Suprapubic skin (tissue), 4 donors: ENCODE results near the gene GALNT2. TPM values are rescaled to one million over a fixed set of nuclear protein-coding genes. Genes with fewer than 3 reads are reported as not detected.

Source experiments
- DNase-seq, 2 donors: peaks; one replicate each; pipeline ENCODE4 v3.0.0-alpha.2; 2019; ENCODE audit warnings: low spot score in 2 of 2
- H3K27ac ChIP-seq: fragments of 200-600 bp; sonication (generic); one replicate; pipeline ENCODE4 v1.5.1; 2019
- H3K27me3 ChIP-seq: fragments of 200-600 bp; sonication (generic); one replicate; pipeline ENCODE4 v1.5.1; 2019
- H3K36me3 ChIP-seq: fragments of 200-600 bp; sonication (generic); one replicate; pipeline ENCODE4 v1.5.1; 2019
- H3K4me1 ChIP-seq: fragments of 200-600 bp; sonication (generic); one replicate; pipeline ENCODE4 v1.5.1; 2019
- H3K4me3 ChIP-seq: fragments of 200-600 bp; sonication (generic); one replicate; pipeline ENCODE4 v1.5.1; 2019; ENCODE audit warnings: mild to moderate bottlenecking
- H3K9me3 ChIP-seq: fragments of 200-600 bp; sonication (generic); one replicate; pipeline ENCODE4 v1.5.1; 2019
- CTCF ChIP-seq, 2 donors: fragments of 200-600 bp in 1 of 2; fragments of 450-650 bp in 1 of 2; sonication (generic) in 1 of 2; IDR thresholded peaks; one replicate each; pipeline ENCODE4 v1.5.1; 2016 to 2019; ENCODE audit warnings: antibody characterized with exemption in 2 of 2, mild to moderate bottlenecking in 1 of 2, moderate library complexity in 1 of 2
- EP300 ChIP-seq: sonication (generic); formaldehyde crosslinking; IDR thresholded peaks from one replicate; pipeline ENCODE4 v1.6.1; 2017; ENCODE audit warnings: antibody characterized with exemption
- POLR2A ChIP-seq, 2 donors: fragments of 450-650 bp; IDR thresholded peaks; one replicate each; pipeline ENCODE4 v1.6.1; 2017; ENCODE audit warnings: antibody characterized with exemption in 2 of 2, mild to moderate bottlenecking in 2 of 2, moderate library complexity in 2 of 2
- POLR2AphosphoS5 ChIP-seq, 3 donors: sonication (generic); formaldehyde crosslinking; IDR thresholded peaks; one replicate each; pipeline ENCODE4 v1.6.1; 2017; ENCODE audit warnings: antibody characterized with exemption in 3 of 3
- WGBS: methylation state at CpG from one replicate; pipeline ENCODE4 v1.1.5; 2018; 5-methylcytosine and 5-hydroxymethylcytosine counted together
- total RNA-seq, 4 donors: library from RNA; depleted of rRNA; stranded (reverse); fragments of >200 nt; gene quantifications; one replicate each; pipeline ENCODE4 v1.1.0, GENCODE V29; 2016

GALNT2 gene
- total RNA-seq, 4 donors from 2014 or later: 24.1 to 40.2 (median 36.4) TPM

DNA sequence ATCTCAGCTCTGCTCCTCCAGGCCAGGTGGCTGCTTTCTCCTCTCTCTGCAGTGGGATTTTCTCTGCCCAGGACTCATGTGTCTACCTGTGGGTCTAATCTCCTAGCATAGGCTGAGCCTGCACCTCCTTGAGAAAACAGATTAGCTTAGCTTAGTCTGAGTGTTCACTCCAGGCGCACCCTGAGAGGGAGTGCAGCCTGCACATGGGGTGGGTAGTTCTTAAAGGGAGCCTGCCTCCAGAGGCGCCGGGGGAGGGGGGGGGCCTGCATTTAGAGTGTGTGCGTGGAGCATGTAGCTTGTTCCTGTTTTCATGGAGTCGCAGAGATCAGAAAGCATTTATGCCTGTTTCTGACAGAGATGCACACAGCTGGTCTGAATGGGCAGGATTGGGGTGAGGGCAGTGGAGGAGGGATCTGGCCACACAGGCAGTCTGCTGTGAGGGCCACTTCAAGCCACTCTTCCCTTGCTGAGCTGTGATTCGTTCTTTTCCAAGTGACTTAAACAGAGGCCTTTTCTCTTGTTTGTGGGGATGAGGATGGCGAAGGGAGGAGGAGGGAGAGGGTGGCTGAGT lies 45.2 kb downstream of the GALNT2 start:
- no peak for DNase-seq
- Histone ChIP-seq H3K27me3 (no peaks in the 10 kb centered on the region), H3K27ac (no peak overlapping the region), H3K9me3 (no peaks in the 10 kb centered on the region), H3K36me3 (no peaks in the 10 kb centered on the region), H3K4me3 (no peak overlapping the region), H3K4me1 (peaks cover 32% of the 10 kb centered on the region)
- TF ChIP-seq POLR2AphosphoS5 (IDR thresholded peaks at IDR 0.05): no peak
- no peak for TF ChIP-seq POLR2A (IDR thresholded peaks at IDR 0.05)
- no peak for TF ChIP-seq EP300
- no peak for TF ChIP-seq CTCF (IDR thresholded peaks at IDR 0.05)
- WGBS: 85% methylated on average over 7 of the region's 7 CpGs

GRCh38 chr1:230112782-230113181 lies 45.7 kb downstream of the GALNT2 start:
- Histone ChIP-seq H3K4me1 (peaks cover 32% of the 10 kb centered on the region), H3K4me3 (no peak overlapping the region), H3K9me3 (no peaks in the 10 kb centered on the region), H3K36me3 (no peaks in the 10 kb centered on the region), H3K27ac (no peak overlapping the region), H3K27me3 (no peaks in the 10 kb centered on the region)
- no peak for DNase-seq
- TF ChIP-seq CTCF (IDR thresholded peaks at IDR 0.05) (no peak), EP300 (no peak), POLR2AphosphoS5 (IDR thresholded peaks at IDR 0.05) (no peak), POLR2A (IDR thresholded peaks at IDR 0.05) (no peak)
- WGBS: 72% methylated on average over 5 of the region's 5 CpGs

DNA sequence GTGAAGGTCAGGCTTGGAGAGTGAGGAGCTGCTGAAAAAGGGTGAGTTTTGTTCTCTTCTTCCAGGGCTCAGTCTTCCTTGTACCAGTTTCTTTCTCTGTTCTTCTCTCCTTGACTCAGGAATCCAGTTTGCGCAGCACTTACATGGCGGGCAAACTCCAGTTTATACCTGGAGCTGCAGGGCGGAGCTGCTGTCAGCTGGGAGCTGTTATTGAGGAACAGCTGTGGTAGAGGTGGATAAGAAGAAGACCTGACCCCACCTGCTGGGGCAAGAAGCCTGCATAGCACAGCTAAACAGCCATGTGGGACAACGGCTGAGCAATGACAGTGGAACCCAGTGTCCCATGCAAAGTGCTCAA lies 46.2 kb downstream of the GALNT2 start:
- Histone ChIP-seq H3K9me3 (no peaks in the 10 kb centered on the region), H3K36me3 (no peaks in the 10 kb centered on the region), H3K4me3 (no peak overlapping the region), H3K27me3 (no peaks in the 10 kb centered on the region), H3K27ac (no peak overlapping the region), H3K4me1 (peaks cover 32% of the 10 kb centered on the region)
- DNase-seq: no peak
- no peak for TF ChIP-seq CTCF (IDR thresholded peaks at IDR 0.05)
- no peak for TF ChIP-seq POLR2A (IDR thresholded peaks at IDR 0.05)
- TF ChIP-seq EP300: no peak
- TF ChIP-seq POLR2AphosphoS5 (IDR thresholded peaks at IDR 0.05): no peak
- WGBS: 88% methylated on average over 4 of the region's 4 CpGs

GRCh38 chr1:230113593-230114236 lies 46.7 kb downstream of the GALNT2 start:
- H3K4me1 ChIP-seq: peaks cover 32% of the 10 kb centered on the region
- 77% methylated on average over 17 of the region's 17 CpGs for WGBS

More at GRCh38 chr1:230113593-230114236, 46.7 kb downstream of the GALNT2 start:
- H3K27me3 ChIP-seq: no peaks in the 10 kb centered on the region
- peak overlapping the region; percentile 69 for H3K27ac ChIP-seq
- H3K9me3 ChIP-seq: no peaks in the 10 kb centered on the region
- no peaks in the 10 kb centered on the region for H3K36me3 ChIP-seq
- TF ChIP-seq CTCF (IDR thresholded peaks at IDR 0.05) (no peak), POLR2AphosphoS5 (IDR thresholded peaks at IDR 0.05) (peak in 1 of 3 donors; percentile 28)
- no peak for DNase-seq
- no peak overlapping the region for H3K4me3 ChIP-seq
